T-cell (primary cell): Measurements from ENCODE around the gene PGM2. TPM values are rescaled to one million over a fixed set of nuclear protein-coding genes. Genes with fewer than 3 reads are reported as not detected.

ENCODE experiments used
- ATAC-seq, 4 experiments: fragments of 200-7000 bp in 3 of 4; fragments of 150-1000 bp in 1 of 4; cut with Tn5 transposase; replicated peaks in 1 of 4; 1 replicate in 3 of 4; 2 replicates in 1 of 4; pipeline ENCODE4 v1.10.0; 2021; ENCODE audit warnings: moderate library complexity in 3 of 4, mild to moderate bottlenecking in 2 of 4, moderate number of reproducible peaks in 1 of 4
- CTCF ChIA-PET, 2 donors: fragments of 300-600 bp; sonication (Branson Sonifier 250); formaldehyde crosslinking; loops; one replicate each; lab custom pipeline; 2022; ENCODE audit warnings: antibody characterized with exemption in 2 of 2; lab: Charles Lee
- POLR2A ChIA-PET, 2 donors: fragments of 300-600 bp; sonication (Branson Sonifier 250); formaldehyde crosslinking; loops; one replicate each; lab custom pipeline; 2022; ENCODE audit warnings: antibody characterized with exemption in 2 of 2; lab: Charles Lee
- DNase-seq, 35 experiments: peaks; one replicate each; pipeline versions ENCODE4 v3.0.0 to v3.0.0-alpha.2; 2013 to 2023
- H3K27ac ChIP-seq: one replicate; pipeline ENCODE4 v1.5.1; 2013; ENCODE audit warnings: low read length
- H3K27me3 ChIP-seq, 2 experiments: replicated peaks in 1 of 2; 1 replicate in 1 of 2; 2 replicates in 1 of 2; pipeline versions ENCODE4 v1.6.1 to v1.7.0; 2013; ENCODE audit warnings: low read length in 1 of 2, mixed read lengths in 1 of 2; ENCODE audit not compliant: control insufficient read depth in 2 of 2, insufficient read depth in 2 of 2; ENCODE audit errors: extremely low read depth in 1 of 2
- H3K36me3 ChIP-seq, 2 donors: 1 replicate in 1 of 2; 2 replicates in 1 of 2; pipeline versions ENCODE4 v1.6.1 to v1.7.0; 2013; ENCODE audit warnings: low read length in 1 of 2; ENCODE audit not compliant: control insufficient read depth in 2 of 2, insufficient read depth in 1 of 2; ENCODE audit errors: extremely low read depth in 1 of 2
- H3K4me1 ChIP-seq, 2 experiments: 1 replicate in 1 of 2; 2 replicates in 1 of 2; pipeline versions ENCODE4 v1.6.1 to v1.7.0; 2013; ENCODE audit warnings: low read length in 2 of 2, mixed read lengths in 1 of 2; ENCODE audit not compliant: insufficient read depth in 2 of 2, control insufficient read depth in 1 of 2; ENCODE audit errors: extremely low read depth in 1 of 2
- H3K4me3 ChIP-seq, 2 donors: 1 replicate in 1 of 2; 2 replicates in 1 of 2; pipeline versions ENCODE4 v1.5.1 to v1.7.0; 2013; ENCODE audit warnings: mild to moderate bottlenecking in 2 of 2, low read length in 1 of 2, moderate library complexity in 1 of 2; ENCODE audit not compliant: control insufficient read depth in 1 of 2; ENCODE audit errors: extremely low read depth in 1 of 2
- H3K9me3 ChIP-seq: 2 replicates; pipeline ENCODE4 v1.7.0; 2013
- H3K27ac Mint-ChIP-seq, 2 donors: one replicate each; pipeline ENCODE4 v1.8.0; 2020 to 2021; ENCODE audit warnings: mild to moderate bottlenecking in 2 of 2, mixed read lengths in 2 of 2
- H3K27me3 Mint-ChIP-seq, 2 donors: one replicate each; pipeline ENCODE4 v1.8.0; 2021 to 2022; ENCODE audit warnings: mixed read lengths in 2 of 2
- H3K36me3 Mint-ChIP-seq: one replicate; pipeline ENCODE4 v1.8.0; 2021; ENCODE audit warnings: mixed read lengths
- H3K4me1 Mint-ChIP-seq, 3 donors: one replicate each; pipeline ENCODE4 v1.8.0; 2020 to 2022; ENCODE audit warnings: mixed read lengths in 3 of 3, mild to moderate bottlenecking in 1 of 3
- H3K4me3 Mint-ChIP-seq, 3 donors: one replicate each; pipeline ENCODE4 v1.8.0; 2020 to 2022; ENCODE audit warnings: mild to moderate bottlenecking in 3 of 3, mixed read lengths in 3 of 3, moderate library complexity in 3 of 3
- H3K9me3 Mint-ChIP-seq, 3 donors: one replicate each; pipeline ENCODE4 v1.8.0; 2020 to 2022; ENCODE audit warnings: mixed read lengths in 3 of 3
- WGBS: methylation state at CpG from one replicate; pipeline ENCODE4 v1.1.5; 2013; ENCODE audit warnings: missing lambda C conversion rate; ENCODE audit not compliant: insufficient coverage; 5-methylcytosine and 5-hydroxymethylcytosine counted together
- total RNA-seq, 35 experiments: library from RNA in 6 of 35; stranded (reverse) in 6 of 35; fragments of 120-200 nt in 1 of 35; gene quantifications; one replicate each; pipeline versions ENCODE4 v1.2.1 to v1.2.4 and lab custom pipeline; 2013 to 2026

PGM2 gene
- total RNA-seq, 5 donors from 2014 or later (not counting 1 experiment from before 2014, with no cell fraction given) = 13.8 to 18.2 (median 16.6) TPM

- H3K27ac ChIP-seq = no peak overlapping the region
- H3K4me1 ChIP-seq = peaks cover 12 to 13% of the 10 kb centered on the region in 2 experiments
- H3K27me3 ChIP-seq = no peaks in the 10 kb centered on the region
- no peaks in the 10 kb centered on the region for H3K9me3 ChIP-seq
- Mint-ChIP-seq H3K9me3 (no peaks in the 10 kb centered on the region), H3K4me3 (peak overlapping the region in 1 of 3 donors; percentile 29), H3K27me3 (no peaks in the 10 kb centered on the region), H3K27ac (peak overlapping the region; percentile 50 to 53), H3K36me3 (peaks cover 53% of the 10 kb centered on the region), H3K4me1 (peaks cover 22 to 30% (median 24%) of the 10 kb centered on the region in 3 donors)
- ChIA-PET CTCF (no interaction called here), POLR2A (interaction anchor here in 1 of 2 donors (1.0 kb wide), 1 partner anchor 8 kb away, joined by 3 read pairs; no protein-coding TSS in a partner anchor)
- ATAC-seq = peak in 3 of 4 experiments; percentile 17 to 32 (median 24)
- peaks cover 6 to 53% of the 10 kb centered on the region in 2 donors for H3K36me3 ChIP-seq
- H3K4me3 ChIP-seq = no peak overlapping the region
- WGBS = no CpG with 5 or more reads among the region's 2 CpGs
- peak in 1 of 35 experiments; percentile 24 for DNase-seq
These were observed 11.0 kb downstream of the PGM2 start for GRCh38 chr4:37837446-37837845.

DNA sequence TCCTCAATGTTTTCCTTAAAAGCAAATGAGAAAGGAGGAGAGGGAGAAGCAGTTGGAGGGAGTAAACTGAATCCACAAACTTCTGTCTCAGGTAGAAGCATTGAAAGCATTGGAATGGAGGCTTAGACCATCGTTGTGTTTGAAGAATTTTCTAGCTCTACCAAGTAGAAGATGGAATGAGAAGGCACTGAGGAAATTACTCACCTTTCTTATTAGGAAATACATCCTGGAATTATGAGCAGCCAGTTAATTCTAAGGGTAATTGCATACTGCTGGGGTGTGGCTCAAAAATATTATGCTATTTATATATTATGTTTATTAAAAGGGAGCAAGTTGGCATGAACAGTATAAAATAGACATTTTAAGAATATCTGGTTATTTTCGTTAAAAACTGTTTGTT lies 12.9 kb downstream of the PGM2 start:
- H3K9me3 ChIP-seq = no peaks in the 10 kb centered on the region
- Mint-ChIP-seq H3K27me3 (no peaks in the 10 kb centered on the region), H3K4me3 (no peak overlapping the region), H3K9me3 (no peaks in the 10 kb centered on the region), H3K27ac (no peak overlapping the region), H3K4me1 (peaks cover 22 to 30% (median 24%) of the 10 kb centered on the region in 3 donors), H3K36me3 (peaks cover 59% of the 10 kb centered on the region)
- peaks cover 0 to 56% of the 10 kb centered on the region in 2 donors for H3K36me3 ChIP-seq
- ChIA-PET POLR2A (interaction anchor here in 1 of 2 donors (0.7 kb wide), 1 partner anchor 1213 kb away, joined by 6 read pairs; no protein-coding TSS in a partner anchor), CTCF (no interaction called here)
- H3K4me3 ChIP-seq = no peak overlapping the region
- H3K27me3 ChIP-seq = no peaks in the 10 kb centered on the region
- ATAC-seq = no peak
- no peak for DNase-seq
- no peak overlapping the region for H3K27ac ChIP-seq
- WGBS = no CpG with 5 or more reads among the region's 2 CpGs
- peaks cover 12 to 13% of the 10 kb centered on the region in 2 experiments for H3K4me1 ChIP-seq

GRCh38 chr4:37844204-37844603 lies 17.7 kb downstream of the PGM2 start:
- Mint-ChIP-seq H3K4me3 (no peak overlapping the region), H3K36me3 (peaks cover 62% of the 10 kb centered on the region), H3K4me1 (no peaks in the 10 kb centered on the region), H3K9me3 (no peaks in the 10 kb centered on the region), H3K27ac (no peak overlapping the region), H3K27me3 (no peaks in the 10 kb centered on the region)
- CTCF ChIA-PET = no interaction called here
- DNase-seq = no peak
- peaks cover 0 to 67% of the 10 kb centered on the region in 2 donors for H3K36me3 ChIP-seq
- H3K4me3 ChIP-seq = no peak overlapping the region
- H3K9me3 ChIP-seq = no peaks in the 10 kb centered on the region
- POLR2A ChIA-PET = no interaction called here
- H3K4me1 ChIP-seq = no peaks in the 10 kb centered on the region
- WGBS = 100% methylated on average over 1 of the region's 5 CpGs
- H3K27ac ChIP-seq = no peak overlapping the region
- no peaks in the 10 kb centered on the region for H3K27me3 ChIP-seq
- ATAC-seq = no peak

DNA sequence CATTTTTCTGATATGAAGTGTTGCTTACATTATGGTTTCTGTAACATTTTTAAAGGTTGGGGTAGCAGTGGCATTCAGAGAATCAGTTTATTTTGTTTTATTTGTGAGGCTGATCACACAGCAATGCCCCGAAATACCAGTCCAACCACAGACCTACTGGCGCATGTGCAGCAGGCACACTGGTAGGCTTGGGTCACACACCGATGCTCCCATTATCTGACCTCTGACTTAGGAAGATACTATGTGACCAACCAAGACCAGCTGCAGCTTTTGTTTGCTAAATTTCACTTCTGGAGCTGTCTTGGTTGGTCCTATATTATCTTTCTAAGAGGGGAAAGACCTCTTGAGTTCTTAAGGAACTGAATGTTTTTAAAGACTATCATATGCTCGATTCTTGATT lies 18.7 kb downstream of the PGM2 start:
- WGBS = 100% methylated on average over 2 of the region's 4 CpGs
- ChIA-PET POLR2A (interaction anchor here in 1 of 2 donors (0.6 to 1.0 kb wide), 2 partner anchors 8 to 201 kb away, joined by 3 to 4 read pairs; no protein-coding TSS in a partner anchor), CTCF (interaction anchor here (0.6 to 0.7 kb wide), 2 partner anchors 106 to 247 kb away, joined by 3 to 7 read pairs; no protein-coding TSS in a partner anchor)
- no peaks in the 10 kb centered on the region for H3K4me1 ChIP-seq
- H3K4me3 ChIP-seq = no peak overlapping the region
- ATAC-seq = no peak
- no peaks in the 10 kb centered on the region for H3K27me3 Mint-ChIP-seq
- H3K36me3 ChIP-seq = peaks cover 0 to 66% of the 10 kb centered on the region in 2 donors
- H3K4me1 Mint-ChIP-seq = no peaks in the 10 kb centered on the region
- no peak overlapping the region for H3K27ac ChIP-seq
- DNase-seq = no peak
- H3K9me3 Mint-ChIP-seq = no peaks in the 10 kb centered on the region
- peaks cover 57% of the 10 kb centered on the region for H3K36me3 Mint-ChIP-seq
- H3K27me3 ChIP-seq = no peaks in the 10 kb centered on the region
- no peak overlapping the region for H3K4me3 Mint-ChIP-seq
- no peaks in the 10 kb centered on the region for H3K9me3 ChIP-seq
- H3K27ac Mint-ChIP-seq = no peak overlapping the region

- CTCF ChIA-PET = no interaction called here
- H3K4me3 ChIP-seq = no peak overlapping the region
These were observed 20.9 kb downstream of the PGM2 start for GRCh38 chr4:37847311-37847884.

DNA sequence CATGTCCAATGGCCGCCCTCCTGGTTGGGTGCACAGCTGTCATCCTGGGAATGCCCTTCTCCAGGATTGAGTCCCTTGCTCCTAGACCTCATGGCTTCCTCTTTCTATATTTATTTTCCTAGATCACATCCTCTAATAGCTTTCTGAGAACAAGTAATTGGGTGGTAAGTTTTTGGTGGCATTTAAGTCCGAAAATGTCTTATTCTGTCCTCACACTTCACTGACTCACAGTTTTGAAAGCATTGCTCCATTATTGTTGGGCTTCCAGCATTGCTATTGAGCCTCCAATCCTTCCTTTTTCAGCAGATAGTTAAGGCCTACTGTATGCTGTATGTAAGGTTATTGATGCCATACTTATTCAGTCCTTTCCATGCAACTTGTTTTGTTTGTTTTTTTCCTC lies 25.9 kb downstream of the PGM2 start:
- Histone ChIP-seq H3K9me3 (no peaks in the 10 kb centered on the region), H3K4me1 (no peaks in the 10 kb centered on the region), H3K36me3 (peaks cover 0 to 53% of the 10 kb centered on the region in 2 donors), H3K4me3 (no peak overlapping the region), H3K27me3 (no peaks in the 10 kb centered on the region), H3K27ac (no peak overlapping the region)
- H3K4me3 Mint-ChIP-seq = no peak overlapping the region
- 100% methylated on average over 1 of the region's 2 CpGs for WGBS
- H3K27me3 Mint-ChIP-seq = no peaks in the 10 kb centered on the region
- DNase-seq (no peak), ATAC-seq (no peak)
- H3K36me3 Mint-ChIP-seq = peaks cover 52% of the 10 kb centered on the region
- H3K4me1 Mint-ChIP-seq = no peaks in the 10 kb centered on the region
- CTCF ChIA-PET = interaction anchor here (0.7 to 0.8 kb wide), 2 partner anchors 48 to 183 kb away, joined by 3 read pairs; no protein-coding TSS in a partner anchor
- H3K9me3 Mint-ChIP-seq = no peaks in the 10 kb centered on the region
- H3K27ac Mint-ChIP-seq = no peak overlapping the region
- POLR2A ChIA-PET = no interaction called here

More at GRCh38 chr4:37847311-37847884, 20.9 kb downstream of the PGM2 start:
- ATAC-seq (no peak), DNase-seq (no peak)
- Histone ChIP-seq H3K36me3 (peaks cover 0 to 59% of the 10 kb centered on the region in 2 donors), H3K9me3 (no peaks in the 10 kb centered on the region), H3K27ac (no peak overlapping the region), H3K27me3 (no peaks in the 10 kb centered on the region), H3K4me1 (no peaks in the 10 kb centered on the region)
- Mint-ChIP-seq H3K4me3 (no peak overlapping the region), H3K36me3 (peaks cover 55% of the 10 kb centered on the region), H3K27me3 (no peaks in the 10 kb centered on the region), H3K9me3 (no peaks in the 10 kb centered on the region), H3K27ac (no peak overlapping the region), H3K4me1 (no peaks in the 10 kb centered on the region)
- 92% methylated on average over 2 of the region's 5 CpGs for WGBS
- POLR2A ChIA-PET = interaction anchor here (0.6 kb wide), 2 partner anchors 73 to 226 kb away, joined by 4 to 8 read pairs; no protein-coding TSS in a partner anchor
